GM18526 (cell line): ENCODE results near the gene RXFP2.

Experiments used
- POLR2A ChIP-seq: IDR thresholded peaks from 3 replicates; pipeline ENCODE4 v1.6.1; 2011; ENCODE audit not compliant: insufficient read length; ENCODE audit errors: extremely low read depth

The RXFP2 gene

GRCh38 chr13:31755211-31755610 is 15.9 kb downstream of the RXFP2 start:
- no peak for TF ChIP-seq POLR2A

- TF ChIP-seq POLR2A, result no peak
Measured at GRCh38 chr13:31755803-31756212, 16.5 kb downstream of the RXFP2 start.

- no peak for TF ChIP-seq POLR2A
Measured at GRCh38 chr13:31756346-31756745, 17.0 kb downstream of the RXFP2 start.

- no peak for TF ChIP-seq POLR2A
Measured at GRCh38 chr13:31761951-31762350, 22.6 kb downstream of the RXFP2 start.

GRCh38 chr13:31764556-31764955 is 25.2 kb downstream of the RXFP2 start:
- TF ChIP-seq POLR2A, result no peak

GRCh38 chr13:31765138-31765785 is 25.9 kb downstream of the RXFP2 start:
- no peak for TF ChIP-seq POLR2A

- TF ChIP-seq POLR2A, result no peak
Measured at GRCh38 chr13:31767175-31767900, 28.0 kb downstream of the RXFP2 start.

GRCh38 chr13:31768351-31768750 is 29.0 kb downstream of the RXFP2 start:
- TF ChIP-seq POLR2A, result no peak

GRCh38 chr13:31769575-31769974 is 30.2 kb downstream of the RXFP2 start:
- no peak for TF ChIP-seq POLR2A

GRCh38 chr13:31772231-31772630 is 32.9 kb downstream of the RXFP2 start:
- TF ChIP-seq POLR2A, result no peak

GRCh38 chr13:31773538-31773937 is 34.2 kb downstream of the RXFP2 start:
- TF ChIP-seq POLR2A, result no peak

- no peak for TF ChIP-seq POLR2A
Measured at GRCh38 chr13:31774186-31774750, 34.9 kb downstream of the RXFP2 start.

- no peak for TF ChIP-seq POLR2A
Measured at GRCh38 chr13:31775148-31775547, 35.8 kb downstream of the RXFP2 start.

- TF ChIP-seq POLR2A, result no peak
Measured at GRCh38 chr13:31775686-31776085, 36.4 kb downstream of the RXFP2 start.

GRCh38 chr13:31781064-31781463 is 41.7 kb downstream of the RXFP2 start:
- no peak for TF ChIP-seq POLR2A

- no peak for TF ChIP-seq POLR2A
Measured at GRCh38 chr13:31786011-31786410, 46.7 kb downstream of the RXFP2 start.

- no peak for TF ChIP-seq POLR2A
Measured at GRCh38 chr13:31790992-31791391, 51.7 kb downstream of the RXFP2 start.

GRCh38 chr13:31793246-31793645 is 53.9 kb downstream of the RXFP2 start:
- TF ChIP-seq POLR2A, result no peak
